AG20443 (cell line): Measurements from ENCODE around the gene CACNA2D2.
A peak's percentile ranks its signal among the peaks of the same experiment; 100 is the strongest.
"Not testable (repeated sequence)": the region's sequence is repeated elsewhere in the genome, so short reads cannot be mapped to it uniquely, and the experiment has no call there.

ENCODE experiments used
- DNase-seq: peaks from one replicate; pipeline ENCODE4 v3.0.0; 2012; ENCODE audit warnings: low spot score, mixed read lengths

The CACNA2D2 gene

GRCh38 chr3:50530001-50530970 is 26.9 kb upstream of the CACNA2D2 start:
- no peak for DNase-seq

GRCh38 chr3:50525987-50526386 is 22.6 kb upstream of the CACNA2D2 start:
- DNase-seq, result peak; percentile 75

- DNase-seq, result no peak
Observed at GRCh38 chr3:50525191-50525910, 21.9 kb upstream of the CACNA2D2 start.

GRCh38 chr3:50524746-50525145 is 21.3 kb upstream of the CACNA2D2 start:
- no peak for DNase-seq

GRCh38 chr3:50523279-50523811 is 19.9 kb upstream of the CACNA2D2 start:
- no peak for DNase-seq

GRCh38 chr3:50521572-50521971 is 18.1 kb upstream of the CACNA2D2 start:
- no peak for DNase-seq

- DNase-seq, result no peak
Observed at GRCh38 chr3:50520849-50521248, 17.4 kb upstream of the CACNA2D2 start.

- DNase-seq, result peak; percentile 76
Observed at GRCh38 chr3:50519471-50520089, 16.1 kb upstream of the CACNA2D2 start.

- DNase-seq, result no peak
Observed at GRCh38 chr3:50518436-50518835, 15.0 kb upstream of the CACNA2D2 start.

GRCh38 chr3:50517721-50518206 is 14.3 kb upstream of the CACNA2D2 start:
- no peak for DNase-seq

GRCh38 chr3:50516440-50516871 is 13.0 kb upstream of the CACNA2D2 start:
- no peak for DNase-seq

GRCh38 chr3:50515565-50516439 is 12.4 kb upstream of the CACNA2D2 start:
- no peak for DNase-seq

- DNase-seq, result not testable (repeated sequence)
Observed at GRCh38 chr3:50512908-50513307, 9.5 kb upstream of the CACNA2D2 start.

GRCh38 chr3:50512131-50512530 is 8.7 kb upstream of the CACNA2D2 start:
- no peak for DNase-seq

GRCh38 chr3:50510325-50510724 is 6.9 kb upstream of the CACNA2D2 start:
- no peak for DNase-seq

- no peak for DNase-seq
Observed at GRCh38 chr3:50509715-50510114, 6.3 kb upstream of the CACNA2D2 start.

- DNase-seq, result no peak
Observed at GRCh38 chr3:50508821-50509220, 5.4 kb upstream of the CACNA2D2 start.

- no peak for DNase-seq
Observed at GRCh38 chr3:50506169-50506568, 2.7 kb upstream of the CACNA2D2 start.

GRCh38 chr3:50504681-50505080 is 1.2 kb upstream of the CACNA2D2 start:
- no peak for DNase-seq

GRCh38 chr3:50502584-50503423 is 630 bp downstream of the CACNA2D2 start:
- DNase-seq, result peak; percentile 30
